Muscle layer of duodenum (tissue), 2 donors: ENCODE results near the gene FRMD8.

Experiments used
- H3K27ac ChIP-seq: one replicate; pipeline ENCODE4 v1.7.0; 2013; ENCODE audit warnings: mild to moderate bottlenecking, low read length
- H3K27me3 ChIP-seq: one replicate; pipeline ENCODE4 v1.7.0; 2013; ENCODE audit warnings: low read depth, mild to moderate bottlenecking, control low read depth, low read length
- H3K36me3 ChIP-seq, 2 donors: one replicate each; pipeline ENCODE4 v1.7.0; 2013; ENCODE audit warnings: low read length in 2 of 2, control low read depth in 1 of 2, mild to moderate bottlenecking in 1 of 2; ENCODE audit not compliant: insufficient read depth in 2 of 2, control insufficient read depth in 1 of 2
- H3K4me1 ChIP-seq, 2 donors: one replicate each; pipeline ENCODE4 v1.7.0; 2013; ENCODE audit warnings: low read length in 2 of 2, mild to moderate bottlenecking in 2 of 2, control low read depth in 1 of 2, moderate library complexity in 1 of 2; ENCODE audit not compliant: insufficient read depth in 2 of 2, control insufficient read depth in 1 of 2
- H3K4me3 ChIP-seq, 2 donors: one replicate each; pipeline ENCODE4 v1.7.0; 2013; ENCODE audit warnings: low read length in 2 of 2, low read depth in 1 of 2, mild to moderate bottlenecking in 1 of 2
- H3K9me3 ChIP-seq, 2 donors: one replicate each; pipeline ENCODE4 v1.7.0; 2013; ENCODE audit warnings: low read length in 2 of 2, control low read depth in 1 of 2, mild to moderate bottlenecking in 1 of 2; ENCODE audit not compliant: control insufficient read depth in 1 of 2
- donor health status: healthy.

Gene FRMD8

DNA sequence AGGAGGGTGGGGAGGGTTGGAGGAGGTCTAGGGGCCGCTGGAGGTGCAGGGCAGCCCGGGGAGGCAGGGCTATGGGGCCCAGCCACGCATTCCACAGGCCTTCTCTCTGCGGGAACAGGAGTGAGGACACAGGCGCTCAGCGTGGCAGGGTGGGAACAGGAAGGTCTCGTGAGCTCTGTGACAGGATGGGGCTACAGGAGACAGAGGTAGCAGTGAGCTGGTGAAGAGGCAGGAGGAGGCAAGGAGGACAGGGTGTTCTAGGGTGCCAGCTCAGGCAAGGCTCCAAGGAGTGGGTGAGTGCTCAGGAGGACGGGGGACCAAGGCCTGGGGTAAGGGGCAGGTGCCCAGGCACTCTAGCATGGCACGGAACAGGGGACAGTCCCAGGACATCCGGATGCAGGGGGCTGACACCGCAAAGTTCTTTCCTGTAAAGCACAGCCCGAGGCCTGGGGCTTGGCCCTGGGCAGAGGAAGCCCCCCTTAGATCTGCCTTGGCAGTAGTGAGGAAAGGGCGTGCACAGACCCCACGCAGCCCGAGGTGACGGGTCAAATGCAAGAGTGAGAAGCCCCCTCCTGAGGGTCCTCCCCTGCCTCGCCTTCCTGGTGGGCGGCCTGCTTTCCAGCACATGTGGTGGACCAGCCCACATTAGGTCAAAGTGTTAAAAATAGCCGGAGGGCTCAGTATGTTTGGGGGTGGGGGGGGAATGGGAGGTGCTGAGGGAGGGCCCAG, 31.4 kb downstream of the FRMD8 start:
- Histone ChIP-seq H3K27me3 (no peaks in the 10 kb centered on the region), H3K4me3 (peak overlapping the region; percentile 71 to 100), H3K36me3 (peaks cover 5 to 45% of the 10 kb centered on the region in 2 donors), H3K27ac (peak overlapping the region; percentile 100), H3K9me3 (no peaks in the 10 kb centered on the region), H3K4me1 (peaks cover 22 to 40% of the 10 kb centered on the region in 2 donors)

DNA sequence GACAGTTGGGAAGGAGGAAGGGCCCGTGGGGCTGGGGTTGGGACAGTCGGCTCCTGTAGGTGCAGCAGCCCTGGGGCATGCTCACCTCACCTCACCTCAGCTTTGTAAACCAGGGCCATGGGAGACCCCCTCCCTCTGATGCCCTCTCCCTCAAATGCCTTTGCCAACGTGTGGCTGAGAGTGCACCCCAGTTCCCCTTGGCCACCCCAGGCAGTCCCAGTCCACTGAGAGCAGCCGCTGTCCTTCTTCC, 31.9 kb downstream of the FRMD8 start:
- Histone ChIP-seq H3K27ac (peak overlapping the region; percentile 100), H3K4me3 (peak overlapping the region; percentile 71 to 100), H3K9me3 (no peaks in the 10 kb centered on the region), H3K36me3 (peaks cover 5 to 50% of the 10 kb centered on the region in 2 donors), H3K4me1 (peaks cover 22 to 40% of the 10 kb centered on the region in 2 donors), H3K27me3 (no peaks in the 10 kb centered on the region)

DNA sequence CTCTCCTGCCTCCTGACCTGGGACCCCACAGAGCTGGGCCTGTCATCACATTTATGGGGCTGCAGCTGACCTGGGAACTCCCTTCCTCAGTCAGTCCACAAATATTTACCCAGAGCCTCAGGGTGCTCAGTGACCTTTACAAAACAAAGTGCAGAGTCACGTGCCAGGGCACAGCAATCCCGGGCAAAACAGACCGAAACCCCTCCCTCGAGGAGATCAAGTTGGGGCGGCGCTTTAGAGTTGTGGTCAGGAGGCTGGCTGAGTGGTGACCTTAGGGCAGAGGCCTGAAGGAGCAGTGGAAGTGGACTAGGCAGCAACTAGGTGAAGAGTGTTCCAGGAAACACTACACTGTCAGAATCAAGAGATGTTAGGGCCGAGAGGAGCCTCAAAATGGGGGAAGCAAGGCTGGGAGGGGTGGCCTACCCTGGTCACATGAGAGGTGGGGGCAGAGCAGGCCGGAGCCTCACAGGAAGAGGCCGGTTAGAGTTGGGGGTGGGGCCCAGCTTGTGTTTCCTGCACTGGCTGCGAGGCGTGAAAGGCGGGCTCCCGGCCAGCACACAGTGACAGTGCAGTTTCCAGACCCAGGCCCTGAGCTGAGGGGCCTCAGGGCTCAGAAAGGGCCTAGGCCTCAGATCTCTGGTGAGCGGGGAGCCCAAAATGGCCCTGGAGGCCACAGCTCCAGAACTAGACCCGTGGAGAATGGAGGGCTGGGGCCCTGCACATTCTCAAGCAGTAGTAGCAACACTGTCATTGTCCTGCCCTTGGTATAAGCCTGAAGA, 32.4 kb downstream of the FRMD8 start:
- Histone ChIP-seq H3K27ac (peak overlapping the region; percentile 100), H3K4me3 (peak overlapping the region; percentile 71 to 100), H3K27me3 (no peaks in the 10 kb centered on the region), H3K36me3 (peaks cover under 1 to 50% of the 10 kb centered on the region in 2 donors), H3K9me3 (no peaks in the 10 kb centered on the region), H3K4me1 (peaks cover 22 to 40% of the 10 kb centered on the region in 2 donors)

DNA sequence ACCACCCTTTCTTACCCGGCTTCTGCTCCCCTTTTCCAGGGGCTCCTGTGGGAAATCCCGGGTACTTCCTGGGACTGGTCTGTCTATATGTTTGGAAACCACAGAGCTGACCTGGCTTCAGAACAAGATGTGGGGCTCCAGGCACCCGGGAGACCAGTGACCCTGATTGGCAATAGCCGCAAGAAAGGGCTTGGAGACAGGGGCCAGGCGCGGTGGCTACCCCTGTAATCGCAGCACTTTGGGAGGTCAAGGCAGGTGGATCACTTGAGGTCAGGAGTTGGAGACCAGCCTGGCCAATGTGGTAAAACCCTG, 33.0 kb downstream of the FRMD8 start:
- Histone ChIP-seq H3K4me1 (peaks cover 22 to 40% of the 10 kb centered on the region in 2 donors), H3K4me3 (peak overlapping the region; percentile 71 to 100), H3K36me3 (peaks cover 6 to 54% of the 10 kb centered on the region in 2 donors), H3K27me3 (no peaks in the 10 kb centered on the region), H3K9me3 (no peaks in the 10 kb centered on the region), H3K27ac (peak overlapping the region; percentile 100)

DNA sequence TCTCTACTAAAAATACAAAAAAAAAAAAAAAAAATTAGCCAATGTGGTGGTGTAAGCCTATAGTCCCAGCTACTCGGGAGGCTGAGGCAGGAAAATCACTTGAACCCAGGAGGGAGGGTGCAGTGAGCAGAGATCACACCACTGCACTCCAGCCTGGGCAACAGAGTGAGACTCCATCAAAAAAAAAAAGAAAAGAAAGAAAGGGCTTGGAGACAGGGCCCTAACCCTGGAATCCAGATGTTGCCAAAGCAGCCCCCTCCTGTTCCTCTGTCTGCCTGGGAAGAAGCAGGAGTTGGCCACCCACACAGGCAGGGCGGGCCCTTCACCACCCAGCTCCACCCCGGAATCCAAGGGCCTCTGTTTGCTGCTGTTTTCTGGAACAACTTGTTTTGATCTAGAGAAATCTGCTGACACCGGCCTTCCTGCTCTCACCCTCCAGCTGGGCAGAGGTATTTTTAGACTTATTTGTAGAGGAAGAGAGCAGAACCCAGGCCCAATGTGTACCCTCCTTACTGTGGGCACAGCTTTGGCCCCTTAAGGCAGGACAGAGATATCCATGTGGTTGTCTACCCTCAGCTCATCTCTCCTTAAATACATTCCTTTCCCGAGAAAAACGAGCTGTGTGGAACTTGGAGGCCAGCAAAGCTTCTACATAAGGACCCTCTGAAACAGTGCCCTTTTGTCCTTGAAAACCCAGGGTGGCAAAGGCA, 33.5 kb downstream of the FRMD8 start:
- Histone ChIP-seq H3K4me1 (peaks cover 22 to 40% of the 10 kb centered on the region in 2 donors), H3K27ac (peak overlapping the region; percentile 100), H3K9me3 (no peaks in the 10 kb centered on the region), H3K4me3 (peak overlapping the region; percentile 38 to 100), H3K36me3 (peaks cover 10 to 58% of the 10 kb centered on the region in 2 donors), H3K27me3 (no peaks in the 10 kb centered on the region)

DNA sequence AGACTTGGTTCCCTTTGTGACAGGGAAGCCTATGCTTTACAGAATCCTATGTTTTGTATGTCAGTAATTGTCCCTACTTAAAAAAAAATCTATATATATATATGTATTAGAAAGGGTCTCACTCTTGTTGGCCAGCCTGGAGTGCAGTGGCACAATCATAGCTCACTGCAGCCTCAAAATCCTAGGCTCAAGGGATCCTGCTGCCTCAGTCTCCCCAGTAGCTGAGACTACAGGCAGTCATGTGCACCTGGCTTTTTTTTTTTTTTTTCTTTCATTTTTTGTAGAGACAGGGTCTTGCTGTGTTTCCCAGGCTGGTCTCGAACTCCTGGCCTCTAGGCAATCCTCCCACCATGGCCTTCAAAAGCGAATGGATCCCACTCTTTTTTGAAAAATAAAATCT, 34.1 kb downstream of the FRMD8 start:
- H3K9me3 ChIP-seq = no peaks in the 10 kb centered on the region
- peaks cover 22 to 40% of the 10 kb centered on the region in 2 donors for H3K4me1 ChIP-seq
- H3K27ac ChIP-seq = peak overlapping the region; percentile 100
- H3K4me3 ChIP-seq = peak overlapping the region; percentile 42 to 100
- H3K27me3 ChIP-seq = no peaks in the 10 kb centered on the region
- peaks cover 15 to 63% of the 10 kb centered on the region in 2 donors for H3K36me3 ChIP-seq

DNA sequence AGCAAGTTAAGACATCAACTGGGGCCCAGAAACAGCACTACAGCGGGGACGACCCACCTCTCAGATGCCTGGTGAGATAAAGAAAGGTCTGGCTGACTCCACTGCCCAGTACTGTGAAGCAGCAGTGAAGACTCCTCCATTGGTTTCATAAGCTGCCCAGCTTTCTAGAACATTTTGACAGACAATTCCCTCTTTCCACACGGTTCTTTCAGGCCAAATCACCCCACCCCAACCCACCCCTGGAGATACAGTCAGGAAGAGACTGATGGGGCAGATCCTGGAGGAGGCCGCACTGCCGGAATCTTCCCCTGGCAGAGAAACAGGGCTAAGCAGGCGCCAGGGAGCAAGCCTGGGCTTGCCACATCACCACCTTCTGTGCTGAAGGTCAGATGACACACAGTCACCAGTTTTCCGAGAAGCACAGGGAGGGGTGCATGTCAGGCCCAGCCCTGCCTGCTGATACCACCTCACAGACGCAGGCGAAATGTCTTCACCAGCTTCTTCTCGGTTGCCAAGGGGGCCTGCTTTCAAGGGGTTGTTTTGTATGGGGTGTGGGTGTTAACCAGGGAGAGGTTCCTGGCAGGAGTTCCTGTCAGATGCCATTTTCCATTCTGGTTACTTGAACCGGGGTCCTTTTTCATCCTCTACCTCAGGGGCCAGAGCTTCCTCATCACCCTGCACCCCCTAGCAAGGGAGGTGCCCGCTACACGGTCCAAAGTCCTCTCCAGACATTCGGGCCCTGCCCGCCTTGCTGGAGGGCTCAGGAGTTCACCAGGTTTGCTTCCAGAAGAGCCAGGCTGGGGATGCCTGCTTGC, 34.7 kb downstream of the FRMD8 start:
- H3K27me3 ChIP-seq = no peaks in the 10 kb centered on the region
- H3K27ac ChIP-seq = peak overlapping the region; percentile 100
- H3K36me3 ChIP-seq = peaks cover 20 to 70% of the 10 kb centered on the region in 2 donors
- no peaks in the 10 kb centered on the region for H3K9me3 ChIP-seq
- H3K4me1 ChIP-seq = peaks cover 16 to 35% of the 10 kb centered on the region in 2 donors
- H3K4me3 ChIP-seq = peak overlapping the region; percentile 74 to 100

DNA sequence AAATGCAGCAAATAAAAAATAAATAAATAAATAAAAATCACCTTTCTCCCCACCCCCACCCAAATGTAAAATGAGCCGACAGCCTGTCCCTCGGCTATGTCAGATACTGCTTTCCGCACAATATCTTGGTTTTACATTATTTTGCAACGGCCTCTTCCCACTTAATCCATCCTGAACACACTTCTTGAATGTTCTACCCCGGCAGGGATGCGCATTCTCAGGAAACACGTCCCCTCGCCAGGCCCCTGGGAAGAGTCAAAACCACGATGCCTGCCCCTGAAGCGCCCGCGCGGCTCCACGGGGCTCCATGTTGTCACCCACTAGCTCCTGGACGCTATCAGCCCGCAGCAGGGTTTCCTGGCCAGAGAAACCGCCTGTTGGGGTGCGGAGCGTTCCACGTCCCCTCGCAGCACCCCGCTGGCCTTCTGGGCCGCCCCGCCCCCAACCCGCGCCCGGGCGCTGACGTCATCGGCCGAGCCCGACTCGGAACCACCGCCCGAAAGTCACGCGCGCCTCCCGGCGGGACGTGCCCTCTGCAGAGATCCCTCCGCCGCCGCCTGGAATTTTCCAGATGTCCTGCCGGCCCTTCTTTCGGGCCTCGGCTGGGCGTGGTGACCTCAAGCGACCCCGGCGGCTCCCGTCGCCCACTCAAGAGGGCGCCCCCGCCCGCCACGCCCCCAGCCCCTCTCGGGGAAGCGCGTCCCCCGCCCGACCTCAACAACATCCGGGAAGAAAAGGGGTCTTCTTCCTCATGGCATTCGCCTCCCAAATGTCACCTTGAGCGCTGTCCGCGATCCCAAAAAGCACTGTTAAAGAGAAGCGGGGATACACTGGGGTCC, 35.6 kb downstream of the FRMD8 start:
- Histone ChIP-seq H3K4me1 (peaks cover 9 to 28% of the 10 kb centered on the region in 2 donors), H3K9me3 (no peaks in the 10 kb centered on the region)

DNA sequence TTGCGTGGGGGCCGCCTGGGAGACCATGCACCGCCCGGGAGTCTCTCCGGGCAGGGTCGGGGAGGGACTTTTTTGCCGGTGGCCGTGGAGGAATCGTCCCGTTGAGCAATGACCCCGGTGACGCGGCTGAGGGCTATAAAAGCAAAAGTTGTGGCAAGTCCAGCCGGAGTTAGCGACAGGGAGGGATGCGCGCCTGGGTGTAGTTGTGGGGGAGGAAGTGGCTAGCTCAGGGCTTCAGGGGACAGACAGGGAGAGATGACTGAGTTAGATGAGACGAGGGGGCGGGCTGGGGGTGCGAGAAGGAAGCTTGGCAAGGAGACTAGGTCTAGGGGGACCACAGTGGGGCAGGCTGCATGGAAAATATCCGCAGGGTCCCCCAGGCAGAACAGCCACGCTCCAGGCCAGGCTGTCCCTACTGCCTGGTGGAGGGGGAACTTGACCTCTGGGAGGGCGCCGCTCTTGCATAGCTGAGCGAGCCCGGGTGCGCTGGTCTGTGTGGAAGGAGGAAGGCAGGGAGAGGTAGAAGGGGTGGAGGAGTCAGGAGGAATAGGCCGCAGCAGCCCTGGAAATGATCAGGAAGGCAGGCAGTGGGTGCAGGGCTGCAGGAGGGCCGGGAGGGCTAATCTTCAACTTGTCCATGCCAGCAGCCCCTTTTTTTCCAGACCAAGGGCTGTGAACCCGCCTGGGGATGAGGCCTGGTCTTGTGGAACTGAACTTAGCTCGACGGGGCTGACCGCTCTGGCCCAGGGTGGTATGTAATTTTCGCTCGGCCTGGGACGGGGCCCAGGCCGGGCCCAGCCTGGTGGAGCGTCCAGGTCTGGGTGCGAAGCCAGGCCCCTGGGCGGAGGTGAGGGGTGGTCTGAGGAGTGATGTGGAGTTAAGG, 36.4 kb downstream of the FRMD8 start, which contains the start of gene NEAT1:
NEAT1 (plus strand) TSS at position 166 of the 883 bp plus-strand sequence.
- H3K4me1 ChIP-seq = peaks cover under 1 to 23% of the 10 kb centered on the region in 2 donors
- H3K27ac ChIP-seq = peak within 1 kb of the TSS; percentile 100
- H3K27me3 ChIP-seq = no peaks in the 10 kb centered on the region
- H3K9me3 ChIP-seq = no peaks in the 10 kb centered on the region
- H3K36me3 ChIP-seq = peaks cover 33 to 85% of the 10 kb centered on the region in 2 donors
- peak within 1 kb of the TSS; percentile 99 to 100 for H3K4me3 ChIP-seq

More for the DNA sequence above, 35.6 kb downstream of the FRMD8 start:
- Histone ChIP-seq H3K36me3 (peaks cover 28 to 79% of the 10 kb centered on the region in 2 donors), H3K27me3 (no peaks in the 10 kb centered on the region), H3K4me3 (peak overlapping the region; percentile 99 to 100), H3K27ac (peak overlapping the region; percentile 100)
